ENCODE measurements around the gene ODAD3.
"Not testable (repeated sequence)": the region's sequence is repeated elsewhere in the genome, so short reads cannot be mapped to it uniquely, and the experiment has no call there.

Gene ODAD3

DNA sequence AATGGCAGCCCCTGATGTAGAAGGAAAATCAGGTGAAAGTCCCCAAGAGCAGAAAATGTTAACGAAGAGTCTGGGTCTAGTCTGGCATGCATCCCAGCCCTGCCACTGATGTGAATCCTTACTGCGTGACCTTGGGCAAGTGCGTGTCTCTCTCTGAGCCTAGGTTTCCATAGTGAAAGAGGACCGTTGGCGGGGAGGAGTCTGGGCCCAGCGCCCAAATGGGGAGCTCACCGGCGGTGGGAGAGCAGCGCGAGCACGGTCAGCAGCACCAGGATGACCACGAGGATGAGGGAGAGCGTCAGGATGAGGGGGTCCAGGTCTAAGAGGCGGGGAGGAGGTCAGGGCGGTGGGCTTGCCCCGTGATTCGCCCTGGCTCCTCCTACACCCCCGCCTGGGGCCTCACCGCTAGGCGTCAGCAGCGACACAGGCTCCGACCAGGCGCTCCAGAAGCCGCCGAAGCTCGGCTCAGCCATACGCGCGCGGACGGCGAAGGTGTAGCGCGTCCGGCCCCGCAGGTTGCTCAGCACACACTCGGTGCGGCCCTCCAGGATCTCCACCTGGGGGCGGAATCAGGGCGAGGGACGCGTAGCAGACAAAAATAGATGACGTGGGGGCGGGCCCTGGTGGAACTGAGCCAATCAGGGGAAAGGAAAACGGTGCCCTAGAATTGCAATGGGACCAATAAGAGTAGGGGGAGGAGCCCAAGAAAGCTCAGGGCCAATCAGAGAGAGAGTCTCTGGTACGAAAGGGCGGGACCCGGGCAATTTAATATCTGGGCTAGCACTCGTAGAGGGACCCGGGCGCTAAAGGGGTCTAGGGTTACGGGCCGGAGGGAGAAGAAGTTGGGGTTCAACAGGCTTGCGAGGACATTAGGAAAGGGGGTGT is 54.0 kb downstream of the ODAD3 start:
- peak; percentile 95 to 97 for DNase-seq (ENCODE audit: low spot score in 2 of 2)
- Mint-ChIP-seq H3K27ac (ENCODE audit: low read depth) (peak overlapping the region; percentile 99), H3K27me3 (peaks cover 9% of the 10 kb centered on the region), H3K4me3 (peak overlapping the region; percentile 83), H3K9me3 (no peaks in the 10 kb centered on the region), H3K36me3 (ENCODE audit: insufficient read depth) (peaks cover 18% of the 10 kb centered on the region), H3K4me1 (peaks cover 37% of the 10 kb centered on the region)
- peak; percentile 87 for ATAC-seq (replicated peaks; ENCODE audit: extremely low read depth, poor library complexity, severe bottlenecking)

DNA sequence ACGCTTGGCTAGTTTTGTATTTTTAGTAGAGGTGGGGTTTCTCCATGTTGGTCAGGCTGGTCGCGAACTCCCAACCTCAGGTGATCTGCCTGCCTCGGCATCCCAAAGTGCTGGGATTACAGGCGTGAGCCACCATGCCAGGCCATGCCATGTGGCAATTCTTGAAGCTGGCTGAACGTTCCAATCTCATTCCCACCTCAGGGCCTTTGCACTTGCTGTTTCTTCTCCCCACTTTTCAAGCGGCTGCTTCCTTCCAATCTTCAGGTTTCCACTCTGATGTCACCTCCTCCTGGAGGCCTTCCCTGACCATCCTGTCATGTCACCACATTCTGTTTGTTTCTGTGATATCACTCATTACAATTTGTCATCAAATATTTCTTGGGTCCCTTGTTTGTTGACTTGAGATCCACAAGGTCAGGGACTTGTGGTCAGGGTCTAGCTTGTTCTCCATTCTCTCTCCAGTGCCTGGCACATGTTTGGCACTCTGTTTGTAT is 55.0 kb downstream of the ODAD3 start:
- Mint-ChIP-seq H3K27ac (ENCODE audit: low read depth) (peak overlapping the region; percentile 99), H3K4me3 (peak overlapping the region; percentile 83), H3K4me1 (peaks cover 43% of the 10 kb centered on the region), H3K27me3 (peaks cover 9% of the 10 kb centered on the region), H3K9me3 (no peaks in the 10 kb centered on the region), H3K36me3 (ENCODE audit: insufficient read depth) (peaks cover 21% of the 10 kb centered on the region)
- no peak for DNase-seq (ENCODE audit: low spot score in 2 of 2)
- ATAC-seq (replicated peaks; ENCODE audit: extremely low read depth, poor library complexity, severe bottlenecking), result no peak

DNA sequence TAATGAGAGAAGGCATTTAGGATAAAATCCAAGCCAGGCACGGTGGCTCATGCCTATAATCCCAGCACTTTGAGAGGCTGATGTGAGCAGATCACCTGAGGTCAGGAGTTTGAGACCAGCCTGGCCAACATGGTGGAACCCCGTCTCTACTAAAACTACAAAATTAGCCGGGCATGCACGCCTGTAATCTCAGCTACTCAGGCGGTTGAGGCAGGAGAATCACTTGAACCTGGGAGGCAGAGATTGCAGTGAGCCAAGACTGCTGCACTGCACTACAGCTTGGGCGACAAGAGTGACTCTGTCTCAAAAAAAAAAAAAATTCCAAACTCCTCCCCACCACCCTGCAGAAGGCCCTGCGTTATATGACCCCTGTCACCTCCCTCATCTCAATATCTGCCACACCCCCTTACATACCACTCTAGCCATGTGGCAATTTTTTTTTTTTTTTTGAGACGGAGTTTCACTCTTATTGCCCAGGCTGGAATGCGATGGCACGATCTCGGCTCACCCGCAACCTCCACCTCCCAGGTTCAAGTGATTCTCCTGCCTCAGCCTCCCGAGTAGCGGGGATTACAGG is 55.6 kb downstream of the ODAD3 start:
- not testable (repeated sequence) for ATAC-seq (replicated peaks; ENCODE audit: extremely low read depth, poor library complexity, severe bottlenecking); H3K4me3 Mint-ChIP-seq; H3K9me3 Mint-ChIP-seq; DNase-seq (ENCODE audit: low spot score in 2 of 2); H3K27me3 Mint-ChIP-seq; H3K27ac Mint-ChIP-seq (ENCODE audit: low read depth)
- H3K36me3 Mint-ChIP-seq (ENCODE audit: insufficient read depth), result peaks cover 21% of the 10 kb centered on the region
- H3K4me1 Mint-ChIP-seq, result peaks cover 43% of the 10 kb centered on the region

DNA sequence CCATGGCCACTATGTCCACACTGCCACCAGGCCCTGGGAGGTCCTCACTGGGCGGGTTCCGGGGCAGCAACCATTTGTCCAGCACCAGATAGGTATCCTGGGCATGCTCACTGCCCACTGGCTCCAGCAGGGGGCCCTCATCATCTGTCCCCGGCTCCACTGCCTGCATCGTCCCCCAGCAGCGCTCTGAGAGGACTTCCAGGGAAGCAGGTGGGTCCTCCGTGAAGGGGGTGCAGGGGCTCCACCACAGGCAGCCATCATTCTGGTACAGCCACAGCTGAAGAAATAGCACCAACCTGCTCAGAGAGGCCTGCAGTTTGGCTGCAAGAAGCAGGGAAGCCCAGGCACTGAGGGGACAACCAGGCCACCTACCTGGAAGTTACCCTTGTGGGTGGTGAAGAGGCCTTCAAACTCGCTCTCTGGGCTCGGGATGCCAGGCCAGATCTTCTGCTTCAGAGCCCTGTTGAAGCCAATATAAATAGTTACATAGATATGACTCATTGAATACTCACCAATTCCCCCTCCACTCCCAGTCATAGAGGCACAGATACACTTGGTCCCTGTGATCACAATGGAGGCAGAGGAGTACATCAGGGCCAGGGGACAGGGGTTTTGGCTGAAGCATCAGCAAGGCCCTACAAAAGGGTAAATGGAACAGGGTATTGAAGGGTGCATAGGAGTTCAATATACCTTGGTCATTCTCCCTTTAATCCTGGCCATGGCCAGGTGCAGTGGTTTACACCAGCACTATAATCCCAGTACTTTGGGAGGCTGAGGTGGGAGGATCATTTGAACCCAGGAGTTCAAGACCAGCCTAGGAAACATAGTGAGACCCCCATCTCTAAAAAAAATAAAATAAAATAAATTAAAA is 56.4 kb downstream of the ODAD3 start:
- DNase-seq (ENCODE audit: low spot score in 2 of 2) (no peak), ATAC-seq (replicated peaks; ENCODE audit: extremely low read depth, poor library complexity, severe bottlenecking) (no peak)
- Mint-ChIP-seq H3K9me3 (no peaks in the 10 kb centered on the region), H3K4me1 (peaks cover 43% of the 10 kb centered on the region), H3K27ac (ENCODE audit: low read depth) (no peak overlapping the region), H3K4me3 (no peak overlapping the region), H3K27me3 (peaks cover 9% of the 10 kb centered on the region), H3K36me3 (ENCODE audit: insufficient read depth) (peaks cover 25% of the 10 kb centered on the region)

DNA sequence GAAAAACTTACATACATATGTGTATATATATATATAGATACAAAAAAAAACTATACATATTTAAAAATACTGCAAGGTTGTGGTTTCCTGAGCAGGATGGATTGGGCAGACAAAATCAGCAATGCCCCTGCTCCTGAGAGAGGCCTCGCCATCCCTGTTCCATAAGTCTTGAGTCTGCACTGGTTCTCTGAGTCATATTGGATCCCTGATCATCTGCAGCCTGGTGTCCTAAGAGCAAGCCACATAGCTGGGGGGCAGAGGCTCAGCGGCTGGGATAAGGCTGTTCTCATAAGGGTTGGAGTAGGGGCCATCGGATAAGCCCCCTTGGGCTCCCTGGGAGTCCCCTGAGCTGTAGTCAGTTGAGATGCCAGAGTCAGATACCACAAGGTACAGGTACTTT is 57.2 kb downstream of the ODAD3 start:
- H3K4me3 Mint-ChIP-seq, result no peak overlapping the region
- DNase-seq (ENCODE audit: low spot score in 2 of 2) (no peak), ATAC-seq (replicated peaks; ENCODE audit: extremely low read depth, poor library complexity, severe bottlenecking) (no peak)
- H3K4me1 Mint-ChIP-seq, result peaks cover 38% of the 10 kb centered on the region
- H3K27ac Mint-ChIP-seq (ENCODE audit: low read depth), result no peak overlapping the region
- H3K9me3 Mint-ChIP-seq, result no peaks in the 10 kb centered on the region
- peaks cover 25% of the 10 kb centered on the region for H3K36me3 Mint-ChIP-seq (ENCODE audit: insufficient read depth)
- H3K27me3 Mint-ChIP-seq, result peaks cover 4% of the 10 kb centered on the region

DNA sequence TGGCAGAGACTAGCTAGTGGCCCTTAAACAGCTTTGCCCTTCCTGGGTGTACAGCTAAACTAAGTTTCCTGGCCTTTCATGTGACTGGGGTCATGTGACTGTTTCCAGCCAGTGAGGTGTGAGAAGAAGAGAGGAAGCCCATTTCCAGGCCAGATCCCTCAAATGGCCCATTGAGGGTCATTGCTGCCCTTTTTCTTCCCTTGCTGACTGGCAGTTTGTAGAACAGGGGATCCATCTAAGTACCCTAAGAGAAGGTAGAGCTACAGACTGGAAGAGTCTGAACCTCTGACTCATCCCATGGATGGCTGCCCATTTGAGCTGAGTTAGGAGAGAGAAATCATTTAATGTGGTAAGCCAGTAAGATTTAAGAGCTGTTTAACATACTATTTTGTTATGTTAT is 57.7 kb downstream of the ODAD3 start:
- Mint-ChIP-seq H3K36me3 (ENCODE audit: insufficient read depth) (peaks cover 25% of the 10 kb centered on the region), H3K4me1 (peaks cover 34% of the 10 kb centered on the region), H3K27me3 (no peaks in the 10 kb centered on the region), H3K27ac (ENCODE audit: low read depth) (peak overlapping the region; percentile 20), H3K4me3 (no peak overlapping the region), H3K9me3 (no peaks in the 10 kb centered on the region)
- ATAC-seq (replicated peaks; ENCODE audit: extremely low read depth, poor library complexity, severe bottlenecking) (no peak), DNase-seq (ENCODE audit: low spot score in 2 of 2) (no peak)

DNA sequence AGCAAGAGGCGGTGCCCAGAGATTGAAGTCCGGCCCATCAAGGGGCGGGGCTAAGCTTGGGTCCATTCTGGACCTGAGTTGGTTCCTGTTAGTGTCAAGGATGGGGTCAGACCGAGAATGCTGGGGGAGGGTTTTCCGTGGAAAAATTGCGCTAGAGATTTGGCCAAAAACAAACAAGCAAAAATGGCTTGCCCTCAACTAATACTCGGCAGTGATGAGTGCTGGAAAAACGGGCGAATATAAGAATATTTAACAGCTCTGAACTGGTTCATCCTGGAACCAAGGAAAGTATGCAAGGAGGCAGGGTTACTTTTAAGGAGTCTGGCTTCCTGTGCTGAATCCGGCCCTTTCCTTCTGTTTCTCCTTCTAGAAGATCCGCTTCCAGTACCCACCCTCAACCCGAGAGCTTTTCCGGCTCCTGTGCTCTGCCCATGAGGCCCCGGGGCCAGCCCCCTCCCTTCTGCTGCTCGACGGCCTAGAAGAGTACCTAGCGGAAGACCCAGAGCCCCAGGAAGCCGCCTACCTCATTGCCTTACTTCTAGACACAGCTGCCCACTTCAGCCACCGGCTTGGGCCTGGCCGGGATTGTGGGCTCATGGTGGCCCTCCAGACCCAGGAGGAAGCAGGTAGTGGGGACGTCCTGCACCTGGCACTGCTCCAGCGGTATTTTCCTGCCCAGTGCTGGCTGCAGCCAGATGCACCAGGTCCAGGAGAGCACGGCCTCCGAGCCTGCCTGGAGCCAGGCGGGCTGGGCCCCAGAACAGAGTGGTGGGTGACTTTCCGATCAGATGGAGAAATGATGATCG is 59.6 kb downstream of the ODAD3 start:
- no peak overlapping the region for H3K4me3 Mint-ChIP-seq
- H3K4me1 Mint-ChIP-seq, result peaks cover 18% of the 10 kb centered on the region
- peaks cover 12% of the 10 kb centered on the region for H3K36me3 Mint-ChIP-seq (ENCODE audit: insufficient read depth)
- H3K9me3 Mint-ChIP-seq, result no peaks in the 10 kb centered on the region
- ATAC-seq (replicated peaks; ENCODE audit: extremely low read depth, poor library complexity, severe bottlenecking) (peak; percentile 59), DNase-seq (ENCODE audit: low spot score in 2 of 2) (peak; percentile 47 to 68)
- no peaks in the 10 kb centered on the region for H3K27me3 Mint-ChIP-seq
- no peak overlapping the region for H3K27ac Mint-ChIP-seq (ENCODE audit: low read depth)

DNA sequence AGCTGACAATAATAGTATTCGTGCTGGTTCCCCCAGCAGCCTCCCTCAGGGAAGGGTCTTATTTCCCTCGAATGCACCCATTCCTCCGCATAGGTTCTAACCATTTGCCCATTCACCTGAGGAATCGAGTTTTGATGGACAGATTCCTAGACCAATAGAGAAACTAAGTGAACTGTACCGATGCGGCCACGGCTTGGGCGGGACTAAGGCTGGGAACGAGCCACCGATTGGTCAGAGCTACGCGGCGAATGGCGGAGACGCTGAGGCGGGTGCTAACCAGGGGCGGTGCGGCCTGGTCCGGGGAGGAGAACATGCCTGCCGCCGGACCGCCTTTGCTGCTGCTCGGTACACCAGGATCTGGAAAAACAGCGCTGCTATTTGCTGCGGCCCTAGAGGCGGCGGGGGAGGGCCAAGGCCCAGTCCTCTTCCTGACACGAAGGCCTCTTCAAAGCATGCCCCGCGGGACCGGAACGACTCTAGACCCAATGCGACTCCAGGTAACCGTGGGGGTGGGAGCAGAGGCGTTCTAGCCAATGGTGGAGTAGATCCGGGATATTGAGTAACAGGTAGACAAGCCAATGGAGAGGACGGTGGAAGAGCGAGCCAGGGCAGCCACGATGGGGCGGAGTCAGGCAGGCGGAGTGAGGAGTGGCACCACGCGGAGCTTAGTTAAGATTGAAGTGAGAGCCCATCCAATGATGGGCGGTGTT is 60.3 kb downstream of the ODAD3 start, which contains the start of gene SWSAP1:
TSS of gene SWSAP1 (plus strand) at position 234 of the 710 bp plus-strand sequence. CDS start at position 249, 15 bp downstream.
- H3K27ac Mint-ChIP-seq (ENCODE audit: low read depth), result peak within 1 kb of the TSS; percentile 5
- no peaks in the 10 kb centered on the region for H3K9me3 Mint-ChIP-seq
- H3K4me3 Mint-ChIP-seq, result no peak within 1 kb of the TSS
- DNase-seq (ENCODE audit: low spot score in 2 of 2) (peak; percentile 94 to 97), ATAC-seq (replicated peaks; ENCODE audit: extremely low read depth, poor library complexity, severe bottlenecking) (peak; percentile 92)
- peaks cover 12% of the 10 kb centered on the region for H3K4me1 Mint-ChIP-seq
- H3K36me3 Mint-ChIP-seq (ENCODE audit: insufficient read depth), result peaks cover 9% of the 10 kb centered on the region
- no peaks in the 10 kb centered on the region for H3K27me3 Mint-ChIP-seq

DNA sequence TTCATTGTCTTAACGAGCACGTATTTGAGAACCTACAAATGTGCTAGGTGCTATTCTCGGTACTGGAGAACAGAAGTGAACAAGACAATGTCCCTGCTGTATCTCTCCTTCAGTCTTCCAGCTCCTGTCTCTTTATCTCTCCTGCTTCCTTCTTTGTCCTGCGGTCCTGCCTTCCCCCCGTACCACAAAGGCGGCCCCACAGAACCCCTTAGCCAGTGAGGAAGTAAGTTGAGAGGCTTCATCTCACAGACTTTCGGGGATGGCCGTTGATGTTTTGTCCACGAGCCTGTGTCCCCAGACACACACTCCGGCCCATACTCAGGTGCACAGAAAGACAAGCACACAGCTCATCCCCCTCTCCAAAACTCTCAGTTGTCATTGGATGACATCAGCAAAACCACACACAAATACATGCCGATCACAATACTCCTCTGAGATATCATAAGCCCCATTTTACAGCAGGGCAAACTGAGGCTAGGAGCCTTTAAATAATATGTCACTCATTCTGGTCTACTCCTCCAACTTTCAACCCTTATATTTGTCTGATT is 61.0 kb downstream of the ODAD3 start:
- Mint-ChIP-seq H3K27ac (ENCODE audit: low read depth) (no peak overlapping the region), H3K4me1 (peaks cover 12% of the 10 kb centered on the region), H3K4me3 (no peak overlapping the region), H3K9me3 (no peaks in the 10 kb centered on the region), H3K36me3 (ENCODE audit: insufficient read depth) (peaks cover 9% of the 10 kb centered on the region), H3K27me3 (no peaks in the 10 kb centered on the region)
- no peak for ATAC-seq (replicated peaks; ENCODE audit: extremely low read depth, poor library complexity, severe bottlenecking)
- DNase-seq (ENCODE audit: low spot score in 2 of 2), result no peak

DNA sequence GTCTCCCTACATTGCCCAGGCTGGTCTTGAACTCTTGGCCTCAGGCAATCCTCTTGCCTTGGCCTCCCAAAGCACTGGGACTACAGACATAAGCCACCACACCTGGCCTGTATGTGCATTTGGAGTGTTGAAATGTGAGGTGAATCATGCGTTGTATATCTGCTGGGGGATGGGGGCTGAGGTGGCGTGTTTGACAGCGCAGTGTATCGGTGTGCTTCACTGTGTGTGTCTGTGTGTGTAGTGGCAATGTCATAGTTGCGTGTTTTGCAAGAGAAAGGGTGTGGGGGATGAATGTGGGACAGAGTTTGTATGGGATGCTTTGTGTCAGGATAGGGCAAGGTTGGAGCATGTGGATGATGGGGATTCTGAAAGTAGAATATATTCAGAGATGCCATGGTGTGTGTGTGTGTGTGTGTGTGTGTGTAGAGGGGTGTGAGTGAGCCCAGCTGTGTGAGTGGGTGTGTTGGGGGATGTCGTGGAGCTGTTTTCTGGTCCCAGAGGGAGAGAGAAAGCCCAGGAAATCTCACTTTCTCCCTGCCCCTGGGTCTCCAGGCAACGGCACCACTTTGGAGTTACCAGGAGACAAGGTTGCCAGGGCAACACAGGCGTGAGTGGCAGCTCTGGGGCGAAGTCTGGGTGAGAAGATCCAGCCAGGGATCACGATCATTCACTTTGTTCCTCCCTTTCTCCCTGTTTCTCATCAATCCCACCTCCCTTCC is 61.6 kb downstream of the ODAD3 start:
- Mint-ChIP-seq H3K27ac (ENCODE audit: low read depth) (peak overlapping the region; percentile 5), H3K4me3 (no peak overlapping the region), H3K36me3 (ENCODE audit: insufficient read depth) (peaks cover 9% of the 10 kb centered on the region), H3K9me3 (no peaks in the 10 kb centered on the region), H3K4me1 (peaks cover 12% of the 10 kb centered on the region), H3K27me3 (no peaks in the 10 kb centered on the region)
- DNase-seq (ENCODE audit: low spot score in 2 of 2) (no peak), ATAC-seq (replicated peaks; ENCODE audit: extremely low read depth, poor library complexity, severe bottlenecking) (no peak)

DNA sequence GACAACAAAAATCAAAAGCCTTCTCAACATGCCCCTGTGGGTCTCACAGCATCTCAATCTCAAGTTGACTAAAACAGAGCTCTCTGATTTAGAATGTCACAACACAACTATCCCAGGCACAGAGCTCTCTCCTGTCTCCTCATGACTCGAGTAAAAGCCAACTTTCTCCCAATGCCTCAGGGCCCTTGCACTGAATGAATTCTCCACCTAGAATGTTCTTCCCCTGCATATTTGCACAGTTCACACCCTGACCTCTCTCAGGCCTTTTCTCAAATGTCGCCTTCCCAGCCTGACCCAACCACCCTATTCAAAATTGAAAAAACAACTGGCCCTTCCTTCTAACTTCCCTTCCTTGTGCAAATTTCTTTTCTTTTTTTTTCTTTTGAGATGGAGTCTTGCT is 64.2 kb downstream of the ODAD3 start:
- Mint-ChIP-seq H3K27ac (ENCODE audit: low read depth) (no peak overlapping the region), H3K4me1 (peaks cover 4% of the 10 kb centered on the region), H3K4me3 (no peak overlapping the region), H3K27me3 (no peaks in the 10 kb centered on the region), H3K36me3 (ENCODE audit: insufficient read depth) (peaks cover 12% of the 10 kb centered on the region), H3K9me3 (no peaks in the 10 kb centered on the region)
- no peak for DNase-seq (ENCODE audit: low spot score in 2 of 2)
- no peak for ATAC-seq (replicated peaks; ENCODE audit: extremely low read depth, poor library complexity, severe bottlenecking)

Data from central memory CD8-positive, alpha-beta T cell (primary cell).